T47D (cell line): ENCODE data around the gene PDE1A.

Experiments
- DNase-seq, 2 experiments: peaks; one replicate each; pipeline versions ENCODE4 v3.0.0 to v3.0.0-alpha.2; 2011 to 2012; ENCODE audit warnings: low read depth in 1 of 2, low spot score in 1 of 2
- JUND ChIP-seq: IDR thresholded peaks from 2 replicates; pipeline ENCODE4 v1.6.1; 2012; ENCODE audit warnings: low read depth
- in situ Hi-C: cut with HindIII; loops from 2 replicates; pipeline ENCODE4 v1.10.0; 2016; ENCODE audit warnings: low sequenced_read_pairs, low pct_unique_long_range_greater_than_20kb

The PDE1A gene

GRCh38 chr2:182360663-182361260 lies 66.1 kb downstream of the PDE1A start:
- TF ChIP-seq JUND, result no peak
- in situ Hi-C loops, result no loop called here
- no peak for DNase-seq

DNA sequence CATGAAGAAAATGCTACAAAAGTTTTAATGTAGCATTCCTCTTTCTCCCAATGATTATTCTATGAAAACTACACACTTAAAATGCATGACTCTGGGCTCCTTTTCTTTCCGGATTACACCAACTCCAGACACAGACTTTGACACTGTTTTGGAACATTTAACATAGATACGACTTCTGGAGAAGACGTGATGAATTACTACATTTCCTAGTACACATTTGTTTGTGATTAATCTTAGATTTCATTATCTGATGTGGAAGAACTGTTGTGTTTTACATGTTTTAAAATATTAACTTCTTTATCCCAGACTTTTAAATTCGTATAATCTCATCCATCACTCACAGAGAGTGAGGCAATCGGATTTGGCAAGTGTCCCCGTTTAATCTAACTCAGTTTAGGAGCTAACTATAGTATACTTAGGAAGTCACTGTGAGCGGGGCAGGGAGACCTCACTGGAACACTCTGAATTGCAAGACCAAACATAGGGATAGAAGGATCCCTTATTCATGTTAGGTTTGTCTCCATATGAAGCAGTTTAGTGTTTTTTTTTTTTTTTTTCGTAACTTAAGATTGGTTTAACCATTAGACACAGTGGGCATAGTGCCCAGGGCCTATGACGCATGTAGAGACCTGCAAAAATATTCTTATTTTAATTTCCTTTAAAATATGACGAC lies 66.7 kb downstream of the PDE1A start:
- in situ Hi-C loops, result no loop called here
- TF ChIP-seq JUND, result no peak
- no peak for DNase-seq

DNA sequence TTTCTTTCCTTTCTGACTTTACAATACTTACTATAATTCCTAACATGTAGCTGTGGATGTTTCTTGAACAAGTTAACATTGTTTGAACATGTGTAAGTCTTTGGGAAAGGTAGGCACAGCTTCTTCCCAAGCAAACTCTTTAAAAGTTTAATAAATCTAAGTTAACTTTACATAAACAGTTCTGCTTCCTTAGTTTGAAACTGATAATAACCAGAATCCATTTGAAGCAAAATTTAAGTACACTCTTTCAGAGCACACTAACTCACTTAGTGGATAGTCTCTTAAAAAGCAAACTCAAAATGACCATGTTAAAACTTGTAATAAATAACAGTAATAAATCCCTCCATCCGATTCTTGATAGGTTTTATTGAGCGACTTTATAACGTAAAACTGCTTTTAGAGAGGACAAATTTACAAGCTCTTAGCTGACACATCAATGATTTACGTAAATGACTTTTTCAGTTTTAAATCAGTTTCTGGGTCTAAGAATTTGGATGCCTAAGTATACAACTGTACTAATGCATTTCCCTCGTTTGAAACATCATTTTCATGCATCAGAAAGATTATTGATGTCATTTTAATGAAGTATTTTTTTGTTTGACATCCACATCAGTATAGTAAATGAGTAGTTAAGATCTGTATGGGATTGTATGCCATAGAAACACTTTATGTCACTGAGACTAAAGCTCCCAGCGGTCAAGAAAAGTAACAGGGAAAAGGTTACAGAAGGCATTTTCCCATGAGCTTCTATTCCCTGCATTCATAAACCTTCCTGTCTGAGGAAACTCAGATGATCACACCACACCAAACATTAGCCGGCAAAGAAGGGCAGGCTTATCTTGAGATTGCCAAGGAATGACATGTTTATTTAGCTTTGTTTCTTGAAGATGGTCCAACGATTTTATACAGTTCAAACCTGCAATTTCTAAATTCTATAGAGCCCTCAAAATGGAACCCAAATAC lies 67.5 kb downstream of the PDE1A start:
- no peak for TF ChIP-seq JUND
- in situ Hi-C loops, result no loop called here
- no peak for DNase-seq

GRCh38 chr2:182358601-182359000 lies 68.2 kb downstream of the PDE1A start:
- in situ Hi-C loops, result no loop called here
- no peak for DNase-seq
- TF ChIP-seq JUND, result no peak

DNA sequence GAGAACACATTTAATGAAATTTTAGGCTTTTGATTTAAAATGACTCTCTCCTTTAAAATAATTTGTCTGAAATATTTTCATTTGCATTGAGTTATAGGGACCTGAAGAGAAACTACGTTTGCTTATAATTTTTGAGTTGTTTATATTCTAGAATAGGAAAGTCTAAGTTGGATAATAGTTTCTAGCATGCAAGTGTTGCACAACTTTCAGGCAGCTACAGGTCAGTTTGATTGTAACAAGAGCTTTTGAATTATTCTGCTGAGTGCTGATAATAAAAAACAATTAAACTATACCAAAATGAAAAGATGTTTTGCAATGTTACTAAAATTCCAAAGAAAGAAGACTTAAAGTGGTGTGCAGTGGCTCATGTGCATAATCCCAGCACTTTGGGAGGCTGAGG lies 71.0 kb downstream of the PDE1A start:
- no peak for DNase-seq
- in situ Hi-C loops, result no loop called here
- no peak for TF ChIP-seq JUND

DNA sequence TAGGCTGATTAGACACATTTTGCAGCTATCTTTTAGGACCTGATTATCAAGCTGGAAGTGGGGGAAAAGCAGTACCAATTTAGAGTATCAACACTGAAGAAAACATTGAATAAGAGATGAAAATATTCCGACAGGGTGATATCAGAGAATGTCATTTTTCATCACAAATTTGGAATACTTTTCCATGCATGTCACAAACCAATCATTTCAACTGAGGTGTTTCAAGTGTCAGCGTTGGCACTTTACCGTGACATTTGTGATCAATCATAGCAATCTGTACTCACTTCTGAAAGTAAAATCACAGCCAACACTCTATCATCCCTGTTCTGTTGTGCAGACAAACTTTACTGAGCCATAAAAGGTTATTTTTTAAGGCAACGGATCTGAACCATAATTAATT lies 75.4 kb downstream of the PDE1A start:
- no peak for DNase-seq
- in situ Hi-C loops, result no loop called here

GRCh38 chr2:182349268-182349667 lies 77.6 kb downstream of the PDE1A start:
- TF ChIP-seq JUND, result no peak
- in situ Hi-C loops, result no loop called here
- no peak for DNase-seq

More for the DNA sequence above, 75.4 kb downstream of the PDE1A start:
- TF ChIP-seq JUND, result no peak

DNA sequence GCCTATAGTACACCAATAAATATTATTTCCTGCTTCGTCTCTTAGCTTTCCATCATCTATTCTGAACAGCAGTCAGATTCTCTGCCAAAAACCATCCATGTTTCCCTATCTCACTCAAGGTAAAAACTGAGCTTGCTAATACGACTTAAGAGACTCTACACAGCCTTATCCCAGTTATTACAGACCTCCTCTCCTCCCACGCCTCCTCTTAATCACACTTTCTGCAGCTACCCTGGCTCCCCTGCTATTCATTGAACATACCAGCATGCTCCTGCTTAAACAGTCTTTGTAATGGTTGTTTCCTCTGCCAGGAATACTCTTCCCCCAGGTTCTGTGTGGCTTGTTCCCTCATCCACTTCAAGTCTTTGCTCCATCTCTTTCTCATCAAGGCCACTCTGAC lies 81.5 kb downstream of the PDE1A start:
- in situ Hi-C loops, result no loop called here
- DNase-seq, result no peak
- no peak for TF ChIP-seq JUND

DNA sequence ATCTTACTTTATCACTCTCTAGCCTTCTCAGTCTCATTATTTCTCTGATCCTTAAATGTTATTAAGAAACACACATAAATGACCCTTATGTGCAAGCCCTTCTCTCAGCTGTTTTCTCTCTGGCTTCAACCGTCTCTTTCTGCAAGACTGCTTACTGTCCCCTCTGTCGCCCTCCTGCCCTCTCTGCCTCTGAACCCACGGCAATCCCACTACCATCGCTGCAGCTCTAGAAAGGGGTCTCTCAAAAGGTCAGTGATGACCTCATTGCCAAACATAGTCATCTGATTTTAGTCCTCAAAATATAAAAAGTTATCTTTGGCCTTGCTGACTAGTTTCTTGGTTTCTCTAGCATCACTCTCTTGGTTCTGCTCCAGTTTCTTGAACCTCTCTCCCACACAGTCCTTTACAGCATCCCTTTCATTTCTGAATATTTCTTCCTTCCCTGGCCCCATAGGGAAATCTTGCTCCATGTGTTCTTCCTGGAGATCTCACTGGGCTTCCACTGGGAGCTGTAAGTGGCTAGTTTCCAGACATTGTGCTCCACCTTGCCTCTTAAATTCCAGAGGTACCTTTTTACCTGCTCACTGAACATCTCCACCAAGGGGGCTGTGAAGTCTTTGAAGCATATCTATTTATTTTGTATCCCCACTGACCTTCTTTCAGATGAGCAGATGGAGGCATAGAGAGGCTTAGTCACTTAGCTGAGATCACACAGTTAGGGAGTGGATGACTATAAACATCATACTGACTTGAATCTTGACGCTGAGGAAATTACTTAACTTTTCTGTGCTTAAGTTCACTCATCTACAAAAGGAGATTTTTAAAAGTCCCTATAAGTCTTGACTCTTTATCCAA lies 96.2 kb downstream of the PDE1A start:
- in situ Hi-C loops, result no loop called here
- DNase-seq, result no peak
- TF ChIP-seq JUND, result no peak

DNA sequence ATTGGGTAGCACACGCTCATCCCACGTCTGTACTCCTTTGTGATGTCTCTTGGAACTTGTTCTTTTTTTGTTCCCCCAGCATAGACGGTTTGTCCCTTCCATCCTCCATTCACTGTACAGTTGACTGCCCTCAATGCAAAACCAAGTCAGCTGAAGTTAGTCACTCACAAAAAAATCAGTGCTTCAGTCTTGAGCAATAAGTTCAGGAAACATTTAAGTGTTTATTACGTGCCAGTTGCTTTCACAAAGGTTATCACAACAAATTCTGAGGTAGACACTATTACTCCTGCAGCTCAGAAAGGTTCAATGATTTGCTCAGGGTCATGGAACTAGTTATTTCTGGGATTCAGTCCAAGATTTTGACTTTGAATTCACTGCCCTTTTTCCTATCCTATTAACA lies 102.2 kb downstream of the PDE1A start:
- DNase-seq, result no peak
- in situ Hi-C loops, result no loop called here
- no peak for TF ChIP-seq JUND

GRCh38 chr2:182321096-182321495 lies 105.7 kb downstream of the PDE1A start:
- in situ Hi-C loops, result no loop called here
- no peak for TF ChIP-seq JUND
- DNase-seq, result no peak
